GM23338 (cell line): ENCODE data around the gene CCDC74A.
"Not testable (repeated sequence)": the region's sequence is repeated elsewhere in the genome, so short reads cannot be mapped to it uniquely, and the experiment has no call there.

Experiments
- CREB1 ChIP-seq: fragments of 250-450 bp; sonication (Bioruptor Pico); IDR thresholded peaks from 2 replicates; pipeline ENCODE4 v1.5.0; 2020; ENCODE audit warnings: low read depth, mild to moderate bottlenecking, moderate library complexity
- EZH2 ChIP-seq: fragments of 200-600 bp; sonication (generic); IDR thresholded peaks from one replicate; pipeline ENCODE4 v1.8.0; 2017; ENCODE audit warnings: antibody characterized with exemption, mild to moderate bottlenecking, low read depth; ENCODE audit not compliant: unreplicated experiment
- EZH2phosphoT487 ChIP-seq: fragments of 200-600 bp; sonication (generic); IDR thresholded peaks from one replicate; pipeline ENCODE4 v1.8.1; 2018; ENCODE audit warnings: antibody characterized with exemption; ENCODE audit not compliant: unreplicated experiment
- JUNB ChIP-seq: IDR thresholded peaks from one replicate; pipeline ENCODE4 v1.6.1; 2016; ENCODE audit warnings: antibody characterized with exemption; ENCODE audit not compliant: unreplicated experiment
- NANOG ChIP-seq: IDR thresholded peaks from 2 replicates; pipeline ENCODE4 v1.6.1; 2016; ENCODE audit warnings: antibody characterized with exemption, borderline replicate concordance
- POLR2AphosphoS5 ChIP-seq: IDR thresholded peaks from 2 replicates; pipeline ENCODE4 v1.6.1; 2016; ENCODE audit warnings: antibody characterized with exemption, low read depth
- STAT1 ChIP-seq: IDR thresholded peaks from one replicate; pipeline ENCODE4 v1.6.1; 2016; ENCODE audit warnings: antibody characterized with exemption; ENCODE audit not compliant: unreplicated experiment
- ZNF114 ChIP-seq: fragments of 250-450 bp; sonication (Bioruptor Pico); IDR thresholded peaks from 2 replicates; pipeline ENCODE4 v1.5.0; 2020; ENCODE audit warnings: mild to moderate bottlenecking, moderate library complexity
- ZNF331 ChIP-seq: fragments of 250-450 bp; sonication (Bioruptor Pico); IDR thresholded peaks from 2 replicates; pipeline ENCODE4 v1.5.0; 2020; ENCODE audit warnings: low read depth, mild to moderate bottlenecking, moderate library complexity
- TF ChIP-seq, protein P1 (sequence below), 2 experiments: fragments of 200-600 bp in 1 of 2; sonication (generic) in 1 of 2; conservative IDR thresholded peaks; 2 replicates each; pipeline versions ENCODE4 v1.5.1 to v1.6.1; 2016 to 2017; ENCODE audit warnings: antibody characterized with exemption in 2 of 2, low read depth in 2 of 2, mild to moderate bottlenecking in 2 of 2, moderate library complexity in 1 of 2
- TF ChIP-seq, protein P2 (sequence below): IDR thresholded peaks from one replicate; pipeline ENCODE4 v1.6.1; 2018; ENCODE audit warnings: antibody characterized with exemption; ENCODE audit not compliant: unreplicated experiment
- TF ChIP-seq, protein P3 (sequence below): IDR thresholded peaks from 2 replicates; pipeline ENCODE4 v1.6.1; 2016; ENCODE audit warnings: antibody characterized with exemption
- TF ChIP-seq, protein P4 (sequence below): fragments of 250-450 bp; sonication (Bioruptor Pico); IDR thresholded peaks from 2 replicates; pipeline ENCODE4 v1.5.0; 2020; ENCODE audit warnings: mild to moderate bottlenecking, moderate library complexity

DNA sequence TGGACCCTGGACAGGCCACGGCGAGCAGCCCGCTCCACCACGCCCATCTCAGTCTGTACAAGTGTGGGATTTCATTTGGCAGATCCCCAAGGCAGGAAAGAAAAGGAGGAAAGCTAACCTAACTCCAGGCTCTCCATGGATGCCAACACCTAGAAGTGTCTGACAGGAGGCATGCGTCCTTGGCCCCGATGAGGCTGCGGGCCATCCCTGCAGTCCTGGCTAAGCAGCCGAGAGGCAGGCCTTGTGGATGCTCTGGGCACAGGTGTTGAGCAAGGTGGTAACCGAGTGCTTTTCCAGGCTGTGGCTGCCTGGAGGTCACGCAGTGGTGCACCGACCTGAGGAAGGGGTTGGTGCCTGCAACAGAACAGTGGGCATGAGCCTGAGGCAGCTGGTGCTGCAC lies 7.3 kb downstream of the CCDC74A start:
- TF ChIP-seq, protein P1, sequence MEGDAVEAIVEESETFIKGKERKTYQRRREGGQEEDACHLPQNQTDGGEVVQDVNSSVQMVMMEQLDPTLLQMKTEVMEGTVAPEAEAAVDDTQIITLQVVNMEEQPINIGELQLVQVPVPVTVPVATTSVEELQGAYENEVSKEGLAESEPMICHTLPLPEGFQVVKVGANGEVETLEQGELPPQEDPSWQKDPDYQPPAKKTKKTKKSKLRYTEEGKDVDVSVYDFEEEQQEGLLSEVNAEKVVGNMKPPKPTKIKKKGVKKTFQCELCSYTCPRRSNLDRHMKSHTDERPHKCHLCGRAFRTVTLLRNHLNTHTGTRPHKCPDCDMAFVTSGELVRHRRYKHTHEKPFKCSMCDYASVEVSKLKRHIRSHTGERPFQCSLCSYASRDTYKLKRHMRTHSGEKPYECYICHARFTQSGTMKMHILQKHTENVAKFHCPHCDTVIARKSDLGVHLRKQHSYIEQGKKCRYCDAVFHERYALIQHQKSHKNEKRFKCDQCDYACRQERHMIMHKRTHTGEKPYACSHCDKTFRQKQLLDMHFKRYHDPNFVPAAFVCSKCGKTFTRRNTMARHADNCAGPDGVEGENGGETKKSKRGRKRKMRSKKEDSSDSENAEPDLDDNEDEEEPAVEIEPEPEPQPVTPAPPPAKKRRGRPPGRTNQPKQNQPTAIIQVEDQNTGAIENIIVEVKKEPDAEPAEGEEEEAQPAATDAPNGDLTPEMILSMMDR (conservative IDR thresholded peaks at IDR 0.05; ENCODE audit: low read depth in 2 of 2): not testable (repeated sequence)
- TF ChIP-seq POLR2AphosphoS5; JUNB; EZH2; NANOG; EZH2phosphoT487; CREB1; ZNF114 (CRISPR knock-in tag); STAT1; ZNF331 (CRISPR knock-in tag): not testable (repeated sequence)
- TF ChIP-seq, protein P2, sequence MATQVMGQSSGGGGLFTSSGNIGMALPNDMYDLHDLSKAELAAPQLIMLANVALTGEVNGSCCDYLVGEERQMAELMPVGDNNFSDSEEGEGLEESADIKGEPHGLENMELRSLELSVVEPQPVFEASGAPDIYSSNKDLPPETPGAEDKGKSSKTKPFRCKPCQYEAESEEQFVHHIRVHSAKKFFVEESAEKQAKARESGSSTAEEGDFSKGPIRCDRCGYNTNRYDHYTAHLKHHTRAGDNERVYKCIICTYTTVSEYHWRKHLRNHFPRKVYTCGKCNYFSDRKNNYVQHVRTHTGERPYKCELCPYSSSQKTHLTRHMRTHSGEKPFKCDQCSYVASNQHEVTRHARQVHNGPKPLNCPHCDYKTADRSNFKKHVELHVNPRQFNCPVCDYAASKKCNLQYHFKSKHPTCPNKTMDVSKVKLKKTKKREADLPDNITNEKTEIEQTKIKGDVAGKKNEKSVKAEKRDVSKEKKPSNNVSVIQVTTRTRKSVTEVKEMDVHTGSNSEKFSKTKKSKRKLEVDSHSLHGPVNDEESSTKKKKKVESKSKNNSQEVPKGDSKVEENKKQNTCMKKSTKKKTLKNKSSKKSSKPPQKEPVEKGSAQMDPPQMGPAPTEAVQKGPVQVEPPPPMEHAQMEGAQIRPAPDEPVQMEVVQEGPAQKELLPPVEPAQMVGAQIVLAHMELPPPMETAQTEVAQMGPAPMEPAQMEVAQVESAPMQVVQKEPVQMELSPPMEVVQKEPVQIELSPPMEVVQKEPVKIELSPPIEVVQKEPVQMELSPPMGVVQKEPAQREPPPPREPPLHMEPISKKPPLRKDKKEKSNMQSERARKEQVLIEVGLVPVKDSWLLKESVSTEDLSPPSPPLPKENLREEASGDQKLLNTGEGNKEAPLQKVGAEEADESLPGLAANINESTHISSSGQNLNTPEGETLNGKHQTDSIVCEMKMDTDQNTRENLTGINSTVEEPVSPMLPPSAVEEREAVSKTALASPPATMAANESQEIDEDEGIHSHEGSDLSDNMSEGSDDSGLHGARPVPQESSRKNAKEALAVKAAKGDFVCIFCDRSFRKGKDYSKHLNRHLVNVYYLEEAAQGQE: not testable (repeated sequence)
- TF ChIP-seq, protein P3, sequence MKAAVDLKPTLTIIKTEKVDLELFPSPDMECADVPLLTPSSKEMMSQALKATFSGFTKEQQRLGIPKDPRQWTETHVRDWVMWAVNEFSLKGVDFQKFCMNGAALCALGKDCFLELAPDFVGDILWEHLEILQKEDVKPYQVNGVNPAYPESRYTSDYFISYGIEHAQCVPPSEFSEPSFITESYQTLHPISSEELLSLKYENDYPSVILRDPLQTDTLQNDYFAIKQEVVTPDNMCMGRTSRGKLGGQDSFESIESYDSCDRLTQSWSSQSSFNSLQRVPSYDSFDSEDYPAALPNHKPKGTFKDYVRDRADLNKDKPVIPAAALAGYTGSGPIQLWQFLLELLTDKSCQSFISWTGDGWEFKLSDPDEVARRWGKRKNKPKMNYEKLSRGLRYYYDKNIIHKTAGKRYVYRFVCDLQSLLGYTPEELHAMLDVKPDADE: not testable (repeated sequence)
- TF ChIP-seq, protein P4, sequence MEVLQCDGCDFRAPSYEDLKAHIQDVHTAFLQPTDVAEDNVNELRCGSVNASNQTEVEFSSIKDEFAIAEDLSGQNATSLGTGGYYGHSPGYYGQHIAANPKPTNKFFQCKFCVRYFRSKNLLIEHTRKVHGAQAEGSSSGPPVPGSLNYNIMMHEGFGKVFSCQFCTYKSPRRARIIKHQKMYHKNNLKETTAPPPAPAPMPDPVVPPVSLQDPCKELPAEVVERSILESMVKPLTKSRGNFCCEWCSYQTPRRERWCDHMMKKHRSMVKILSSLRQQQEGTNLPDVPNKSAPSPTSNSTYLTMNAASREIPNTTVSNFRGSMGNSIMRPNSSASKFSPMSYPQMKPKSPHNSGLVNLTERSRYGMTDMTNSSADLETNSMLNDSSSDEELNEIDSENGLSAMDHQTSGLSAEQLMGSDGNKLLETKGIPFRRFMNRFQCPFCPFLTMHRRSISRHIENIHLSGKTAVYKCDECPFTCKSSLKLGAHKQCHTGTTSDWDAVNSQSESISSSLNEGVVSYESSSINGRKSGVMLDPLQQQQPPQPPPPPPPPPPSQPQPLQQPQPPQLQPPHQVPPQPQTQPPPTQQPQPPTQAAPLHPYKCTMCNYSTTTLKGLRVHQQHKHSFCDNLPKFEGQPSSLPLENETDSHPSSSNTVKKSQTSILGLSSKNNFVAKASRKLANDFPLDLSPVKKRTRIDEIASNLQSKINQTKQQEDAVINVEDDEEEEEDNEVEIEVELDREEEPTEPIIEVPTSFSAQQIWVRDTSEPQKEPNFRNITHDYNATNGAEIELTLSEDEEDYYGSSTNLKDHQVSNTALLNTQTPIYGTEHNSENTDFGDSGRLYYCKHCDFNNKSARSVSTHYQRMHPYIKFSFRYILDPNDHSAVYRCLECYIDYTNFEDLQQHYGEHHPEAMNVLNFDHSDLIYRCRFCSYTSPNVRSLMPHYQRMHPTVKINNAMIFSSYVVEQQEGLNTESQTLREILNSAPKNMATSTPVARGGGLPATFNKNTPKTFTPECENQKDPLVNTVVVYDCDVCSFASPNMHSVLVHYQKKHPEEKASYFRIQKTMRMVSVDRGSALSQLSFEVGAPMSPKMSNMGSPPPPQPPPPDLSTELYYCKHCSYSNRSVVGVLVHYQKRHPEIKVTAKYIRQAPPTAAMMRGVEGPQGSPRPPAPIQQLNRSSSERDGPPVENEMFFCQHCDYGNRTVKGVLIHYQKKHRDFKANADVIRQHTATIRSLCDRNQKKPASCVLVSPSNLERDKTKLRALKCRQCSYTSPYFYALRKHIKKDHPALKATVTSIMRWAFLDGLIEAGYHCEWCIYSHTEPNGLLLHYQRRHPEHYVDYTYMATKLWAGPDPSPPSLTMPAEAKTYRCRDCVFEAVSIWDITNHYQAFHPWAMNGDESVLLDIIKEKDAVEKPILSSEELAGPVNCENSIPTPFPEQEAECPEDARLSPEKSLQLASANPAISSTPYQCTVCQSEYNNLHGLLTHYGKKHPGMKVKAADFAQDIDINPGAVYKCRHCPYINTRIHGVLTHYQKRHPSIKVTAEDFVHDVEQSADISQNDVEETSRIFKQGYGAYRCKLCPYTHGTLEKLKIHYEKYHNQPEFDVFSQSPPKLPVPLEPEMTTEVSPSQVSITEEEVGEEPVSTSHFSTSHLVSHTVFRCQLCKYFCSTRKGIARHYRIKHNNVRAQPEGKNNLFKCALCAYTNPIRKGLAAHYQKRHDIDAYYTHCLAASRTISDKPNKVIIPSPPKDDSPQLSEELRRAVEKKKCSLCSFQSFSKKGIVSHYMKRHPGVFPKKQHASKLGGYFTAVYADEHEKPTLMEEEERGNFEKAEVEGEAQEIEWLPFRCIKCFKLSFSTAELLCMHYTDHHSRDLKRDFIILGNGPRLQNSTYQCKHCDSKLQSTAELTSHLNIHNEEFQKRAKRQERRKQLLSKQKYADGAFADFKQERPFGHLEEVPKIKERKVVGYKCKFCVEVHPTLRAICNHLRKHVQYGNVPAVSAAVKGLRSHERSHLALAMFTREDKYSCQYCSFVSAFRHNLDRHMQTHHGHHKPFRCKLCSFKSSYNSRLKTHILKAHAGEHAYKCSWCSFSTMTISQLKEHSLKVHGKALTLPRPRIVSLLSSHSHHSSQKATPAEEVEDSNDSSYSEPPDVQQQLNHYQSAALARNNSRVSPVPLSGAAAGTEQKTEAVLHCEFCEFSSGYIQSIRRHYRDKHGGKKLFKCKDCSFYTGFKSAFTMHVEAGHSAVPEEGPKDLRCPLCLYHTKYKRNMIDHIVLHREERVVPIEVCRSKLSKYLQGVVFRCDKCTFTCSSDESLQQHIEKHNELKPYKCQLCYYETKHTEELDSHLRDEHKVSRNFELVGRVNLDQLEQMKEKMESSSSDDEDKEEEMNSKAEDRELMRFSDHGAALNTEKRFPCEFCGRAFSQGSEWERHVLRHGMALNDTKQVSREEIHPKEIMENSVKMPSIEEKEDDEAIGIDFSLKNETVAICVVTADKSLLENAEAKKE (CRISPR knock-in tag): not testable (repeated sequence)
